Sigmoid colon (tissue), 4 donors: Measurements from ENCODE around the gene MUSK.

Experiments
- EP300 ChIP-seq, 4 donors: sonication (generic); formaldehyde crosslinking; IDR thresholded peaks; one replicate each; pipeline ENCODE4 v1.6.1; 2017; ENCODE audit warnings: antibody characterized with exemption in 4 of 4
- POLR2A ChIP-seq, 2 donors: fragments of 450-650 bp; IDR thresholded peaks; one replicate each; pipeline ENCODE4 v1.6.1; 2016; ENCODE audit warnings: antibody characterized with exemption in 2 of 2, mild to moderate bottlenecking in 2 of 2, moderate library complexity in 2 of 2
- TF ChIP-seq, protein P1 (sequence below), 4 experiments: fragments of 450-650 bp in 3 of 4; fragments of 200-600 bp in 1 of 4; IDR thresholded peaks; one replicate each; pipeline ENCODE4 v1.5.1; 2016 to 2019; ENCODE audit warnings: antibody characterized with exemption in 4 of 4, mild to moderate bottlenecking in 3 of 4, moderate library complexity in 2 of 4

DNA sequence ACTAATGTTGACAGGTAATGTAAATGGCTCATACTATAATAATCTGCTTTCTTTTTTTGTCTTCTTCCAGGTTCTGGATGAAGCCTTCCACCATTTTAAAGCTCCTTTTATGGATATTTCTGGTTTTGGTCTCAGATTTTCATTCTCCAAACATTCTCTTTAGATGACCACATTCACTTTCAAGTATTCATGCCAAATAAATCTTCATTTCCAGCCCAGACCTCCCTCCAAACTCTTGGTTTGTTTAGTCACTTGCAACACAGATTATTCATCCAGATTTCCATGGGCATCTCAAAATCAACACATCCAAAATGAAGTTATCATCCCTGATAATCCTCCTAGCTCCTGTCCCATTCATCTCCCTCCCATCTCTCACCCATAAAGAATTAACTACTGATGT, 48.8 kb upstream of the MUSK start:
- TF ChIP-seq, protein P1, sequence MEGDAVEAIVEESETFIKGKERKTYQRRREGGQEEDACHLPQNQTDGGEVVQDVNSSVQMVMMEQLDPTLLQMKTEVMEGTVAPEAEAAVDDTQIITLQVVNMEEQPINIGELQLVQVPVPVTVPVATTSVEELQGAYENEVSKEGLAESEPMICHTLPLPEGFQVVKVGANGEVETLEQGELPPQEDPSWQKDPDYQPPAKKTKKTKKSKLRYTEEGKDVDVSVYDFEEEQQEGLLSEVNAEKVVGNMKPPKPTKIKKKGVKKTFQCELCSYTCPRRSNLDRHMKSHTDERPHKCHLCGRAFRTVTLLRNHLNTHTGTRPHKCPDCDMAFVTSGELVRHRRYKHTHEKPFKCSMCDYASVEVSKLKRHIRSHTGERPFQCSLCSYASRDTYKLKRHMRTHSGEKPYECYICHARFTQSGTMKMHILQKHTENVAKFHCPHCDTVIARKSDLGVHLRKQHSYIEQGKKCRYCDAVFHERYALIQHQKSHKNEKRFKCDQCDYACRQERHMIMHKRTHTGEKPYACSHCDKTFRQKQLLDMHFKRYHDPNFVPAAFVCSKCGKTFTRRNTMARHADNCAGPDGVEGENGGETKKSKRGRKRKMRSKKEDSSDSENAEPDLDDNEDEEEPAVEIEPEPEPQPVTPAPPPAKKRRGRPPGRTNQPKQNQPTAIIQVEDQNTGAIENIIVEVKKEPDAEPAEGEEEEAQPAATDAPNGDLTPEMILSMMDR (IDR thresholded peaks at IDR 0.05), result no peak
- TF ChIP-seq POLR2A (IDR thresholded peaks at IDR 0.05), result no peak
- TF ChIP-seq EP300 (IDR thresholded peaks at IDR 0.05), result no peak
